ENCODE data around the gene HBB.

The HBB gene

DNA sequence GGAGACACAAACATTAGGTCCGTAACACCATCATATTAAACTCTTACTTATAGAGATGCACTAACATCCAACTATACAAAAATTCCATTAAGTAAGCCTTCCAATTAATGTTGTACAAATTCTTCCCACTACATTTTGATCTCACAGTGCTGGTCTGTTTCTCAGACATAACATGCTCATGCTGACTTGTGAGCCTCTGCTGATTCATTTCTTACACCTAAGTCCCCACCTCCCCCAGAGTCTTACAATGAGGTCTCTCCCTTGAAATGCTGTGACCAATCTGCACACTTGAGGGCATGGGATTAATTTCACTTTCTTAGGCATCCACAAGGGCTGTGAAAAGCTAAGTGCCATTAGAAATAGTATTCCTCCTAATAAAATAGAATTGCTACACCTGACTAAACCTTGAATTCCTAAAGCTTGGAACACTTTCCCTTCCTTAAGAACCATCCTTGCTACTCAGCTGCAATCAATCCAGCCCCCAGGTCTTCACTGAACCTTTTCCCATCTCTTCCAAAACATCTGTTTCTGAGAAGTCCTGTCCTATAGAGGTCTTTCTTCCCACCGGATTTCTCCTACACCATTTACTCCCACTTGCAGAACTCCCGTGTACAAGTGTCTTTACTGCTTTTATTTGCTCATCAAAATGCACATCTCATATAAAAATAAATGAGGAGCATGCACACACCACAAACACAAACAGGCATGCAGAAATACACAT lies 20.8 kb upstream of the HBB start:
- DNase-seq (ENCODE audit: low spot score): no peak

GRCh38 chr11:5246772-5247471 lies 20.1 kb upstream of the HBB start:
- DNase-seq (ENCODE audit: low spot score): no peak

DNA sequence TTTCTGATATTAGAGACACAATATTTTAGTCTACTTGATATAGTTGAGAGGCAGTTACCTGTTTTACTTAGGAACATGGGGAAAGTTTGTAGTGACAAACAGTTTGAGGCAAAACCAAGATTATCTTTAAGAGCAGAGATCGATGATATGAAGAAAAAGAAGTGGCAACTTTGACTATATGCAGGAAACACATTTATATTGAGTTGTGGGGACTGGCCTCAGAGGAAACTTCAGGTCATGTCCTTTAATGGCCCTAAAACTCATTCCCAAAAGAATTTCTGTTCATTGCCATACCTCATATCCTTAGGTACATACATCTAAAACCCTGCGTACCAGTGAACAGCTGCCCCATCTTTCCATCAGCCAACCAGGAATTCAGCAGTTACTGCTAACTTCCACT lies 18.3 kb upstream of the HBB start:
- DNase-seq (ENCODE audit: low spot score): no peak

DNA sequence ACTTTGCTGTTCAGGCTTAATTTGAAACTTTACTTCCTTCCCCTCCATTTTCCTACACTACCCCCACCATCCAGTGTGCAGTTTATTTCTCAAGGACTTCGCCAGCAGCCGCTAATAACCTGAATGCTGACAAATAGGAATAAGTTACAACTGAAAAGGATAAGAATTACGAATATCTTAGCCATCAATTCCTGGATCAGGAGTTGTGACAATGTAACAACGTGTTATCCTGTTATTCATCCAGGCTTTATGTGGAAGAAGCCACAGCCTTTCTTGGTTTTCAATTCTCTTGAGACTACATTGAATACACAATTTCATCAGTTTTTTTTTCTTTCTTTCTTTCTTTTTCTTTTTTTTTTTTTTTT lies 16.9 kb upstream of the HBB start:
- DNase-seq (ENCODE audit: low spot score): no peak

- no peak for DNase-seq (ENCODE audit: low spot score)
Observed at GRCh38 chr11:5242933-5243815, 16.3 kb upstream of the HBB start.

- no peak for DNase-seq (ENCODE audit: low spot score)
Observed at GRCh38 chr11:5242208-5242607, 15.3 kb upstream of the HBB start.

DNA sequence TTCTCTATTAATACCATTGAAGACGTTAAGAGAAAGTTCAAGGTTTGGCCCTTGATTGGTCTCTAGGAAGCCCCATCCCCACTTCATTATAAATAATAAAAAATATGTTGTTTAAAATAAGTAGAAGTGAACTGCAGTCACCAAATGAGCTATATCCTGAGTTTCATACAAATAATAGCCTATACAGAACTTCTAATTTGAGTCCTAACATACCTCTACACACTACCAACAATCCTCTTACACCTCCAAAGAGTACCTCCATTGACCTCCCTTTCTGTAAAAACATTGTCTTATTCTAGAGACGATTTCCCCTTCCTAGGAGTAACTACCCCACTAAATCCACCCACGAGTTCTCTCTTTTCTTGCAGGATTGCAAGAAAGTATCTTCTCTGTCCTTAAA lies 14.6 kb upstream of the HBB start:
- DNase-seq (ENCODE audit: low spot score): no peak

GRCh38 chr11:5240458-5240857 lies 13.6 kb upstream of the HBB start:
- no peak for DNase-seq (ENCODE audit: low spot score)

GRCh38 chr11:5240056-5240455 lies 13.2 kb upstream of the HBB start:
- no peak for DNase-seq (ENCODE audit: low spot score)

- no peak for DNase-seq (ENCODE audit: low spot score)
Observed at GRCh38 chr11:5239046-5239445, 12.2 kb upstream of the HBB start.

DNA sequence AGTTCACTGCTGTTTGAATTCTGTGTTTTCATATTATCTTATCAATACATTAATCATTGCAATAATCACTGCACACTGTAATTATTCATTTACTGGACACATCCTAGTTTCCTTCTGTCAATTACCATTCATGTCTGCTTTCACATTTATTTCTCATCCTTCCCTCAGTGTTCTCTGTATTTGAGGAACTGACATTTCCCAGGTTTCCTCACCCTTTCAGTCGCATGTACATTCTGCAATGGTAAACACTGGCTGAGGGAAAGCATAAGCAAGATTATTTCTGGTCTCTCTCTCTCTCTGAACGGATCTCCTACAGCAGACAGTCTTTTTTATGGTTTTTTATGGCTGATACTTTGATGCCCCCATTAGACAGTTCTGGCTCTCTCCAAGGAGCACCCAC lies 11.6 kb upstream of the HBB start:
- DNase-seq (ENCODE audit: low spot score): no peak

DNA sequence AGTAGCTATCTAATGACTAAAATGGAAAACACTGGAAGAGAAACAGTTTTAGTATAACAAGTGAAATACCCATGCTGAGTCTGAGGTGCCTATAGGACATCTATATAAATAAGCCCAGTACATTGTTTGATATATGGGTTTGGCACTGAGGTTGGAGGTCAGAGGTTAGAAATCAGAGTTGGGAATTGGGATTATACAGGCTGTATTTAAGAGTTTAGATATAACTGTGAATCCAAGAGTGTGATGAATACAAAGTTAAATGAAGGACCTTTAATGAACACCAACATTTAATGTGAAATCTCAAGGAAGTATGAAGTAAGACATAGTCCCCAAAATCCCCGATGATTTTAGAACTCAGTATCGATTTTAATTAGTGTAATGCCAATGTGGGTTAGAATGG lies 10.5 kb upstream of the HBB start:
- DNase-seq (ENCODE audit: low spot score): no peak

DNA sequence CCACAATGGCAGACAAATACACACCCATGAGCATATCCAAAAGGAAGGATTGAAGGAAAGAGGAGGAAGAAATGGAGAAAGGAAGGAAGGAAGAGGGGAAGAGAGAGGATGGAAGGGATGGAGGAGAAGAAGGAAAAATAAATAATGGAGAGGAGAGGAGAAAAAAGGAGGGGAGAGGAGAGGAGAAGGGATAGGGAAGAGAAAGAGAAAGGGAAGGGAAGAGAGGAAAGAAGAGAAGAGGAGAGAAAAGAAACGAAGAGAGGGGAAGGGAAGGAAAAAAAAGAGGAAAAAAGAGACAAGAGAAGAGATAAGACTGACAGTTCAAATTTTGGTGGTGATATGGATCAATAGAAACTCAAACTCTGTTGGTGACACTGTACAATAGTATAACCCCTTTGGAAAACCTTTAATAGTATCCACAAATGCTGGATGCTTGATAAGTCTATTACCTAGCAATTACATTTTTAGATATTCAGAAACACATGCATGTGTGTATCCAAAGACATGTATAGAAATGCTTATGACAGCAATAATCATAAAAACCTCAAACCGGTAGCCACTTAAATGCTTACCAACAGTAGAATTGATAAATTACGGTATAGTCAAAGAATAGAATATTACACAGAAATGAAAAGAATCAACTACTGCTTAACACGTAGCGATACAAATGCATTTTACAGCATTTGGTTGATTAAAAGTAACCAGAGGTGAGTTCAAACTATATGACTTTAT lies 8.7 kb upstream of the HBB start:
- DNase-seq (ENCODE audit: low spot score): no peak

DNA sequence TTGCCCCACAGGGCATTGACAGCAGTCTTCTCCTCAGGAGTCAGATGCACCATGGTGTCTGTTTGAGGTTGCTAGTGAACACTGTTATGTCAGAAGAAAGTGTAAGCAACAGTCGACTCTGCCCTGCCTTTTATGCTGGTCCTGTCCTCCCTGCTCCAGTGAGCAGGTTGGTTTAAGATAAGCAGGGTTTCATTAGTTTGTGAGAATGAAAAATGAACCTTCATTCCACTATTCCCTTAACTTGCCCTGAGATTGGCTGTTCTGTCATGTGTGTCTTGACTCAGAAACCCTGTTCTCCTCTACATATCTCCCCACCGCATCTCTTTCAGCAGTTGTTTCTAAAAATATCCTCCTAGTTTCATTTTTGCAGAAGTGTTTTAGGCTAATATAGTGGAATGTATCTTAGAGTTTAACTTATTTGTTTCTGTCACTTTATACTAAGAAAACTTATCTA lies 7.5 kb upstream of the HBB start, which contains the start of gene HBD:
Gene HBD, minus strand, starts transcription at position 103 of the 454 bp plus-strand sequence. Its CDS starts 50 bp downstream, at position 53.
- no peak for DNase-seq (ENCODE audit: low spot score)

DNA sequence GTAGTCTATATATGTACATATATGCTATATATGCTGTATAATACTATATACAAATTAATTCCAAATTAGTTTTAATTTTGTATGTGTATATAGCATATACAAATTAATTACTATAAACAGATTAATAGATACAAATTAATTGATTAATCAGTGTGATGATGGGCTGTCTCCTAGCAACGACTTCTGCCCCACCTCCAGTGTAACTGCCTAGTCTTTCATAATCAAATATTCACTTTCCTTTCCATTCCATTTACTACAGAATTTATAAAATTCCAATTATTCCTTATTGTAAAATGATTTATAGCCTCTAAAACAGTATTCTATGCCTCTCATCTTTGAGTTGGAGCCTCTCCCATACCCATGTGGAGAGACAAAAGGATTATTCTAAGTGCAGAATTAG lies 6.4 kb upstream of the HBB start:
- DNase-seq (ENCODE audit: low spot score): no peak

- DNase-seq (ENCODE audit: low spot score): no peak
Observed at GRCh38 chr11:5232821-5233220, 6.0 kb upstream of the HBB start.

DNA sequence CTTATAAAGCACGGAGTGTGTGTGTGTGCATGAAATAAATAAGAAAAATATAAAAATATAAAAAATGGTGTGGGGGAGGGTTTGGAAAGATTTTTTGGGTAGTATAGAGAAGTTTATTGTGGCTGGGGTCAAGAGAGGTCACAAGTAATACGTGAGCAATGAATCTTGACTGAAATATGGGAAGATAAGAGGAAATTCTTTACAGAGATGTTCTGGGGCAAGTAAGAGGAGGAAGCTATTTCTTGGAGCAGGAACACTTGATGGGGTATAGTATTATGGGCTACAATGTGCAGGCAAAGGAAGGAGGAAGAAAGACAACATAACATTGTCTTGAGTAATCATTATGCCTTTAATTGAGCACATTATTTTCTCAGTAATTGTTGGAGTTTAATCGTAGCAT lies 5.3 kb upstream of the HBB start:
- DNase-seq (ENCODE audit: low spot score): no peak

- no peak for DNase-seq (ENCODE audit: low spot score)
Observed at GRCh38 chr11:5231111-5231510, 4.2 kb upstream of the HBB start.

DNA sequence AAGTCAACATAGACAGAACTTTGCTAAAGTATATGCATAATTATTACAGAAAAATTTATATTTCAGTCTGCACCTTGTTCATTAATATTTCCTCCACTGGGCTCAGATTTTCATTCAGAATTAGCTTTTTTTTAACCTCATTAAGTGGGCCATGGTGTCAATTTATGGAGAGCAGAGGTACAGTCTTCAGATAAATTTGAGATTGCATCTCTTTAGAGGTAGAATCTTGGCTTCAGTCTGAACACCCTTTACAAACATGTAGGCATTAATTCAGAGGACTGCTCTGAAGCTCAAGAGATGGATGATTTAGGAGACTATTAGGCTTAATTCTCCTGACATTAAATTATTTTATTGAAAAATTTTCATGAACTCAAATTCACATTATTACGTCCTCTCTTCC lies 3.4 kb upstream of the HBB start:
- no peak for DNase-seq (ENCODE audit: low spot score)

DNA sequence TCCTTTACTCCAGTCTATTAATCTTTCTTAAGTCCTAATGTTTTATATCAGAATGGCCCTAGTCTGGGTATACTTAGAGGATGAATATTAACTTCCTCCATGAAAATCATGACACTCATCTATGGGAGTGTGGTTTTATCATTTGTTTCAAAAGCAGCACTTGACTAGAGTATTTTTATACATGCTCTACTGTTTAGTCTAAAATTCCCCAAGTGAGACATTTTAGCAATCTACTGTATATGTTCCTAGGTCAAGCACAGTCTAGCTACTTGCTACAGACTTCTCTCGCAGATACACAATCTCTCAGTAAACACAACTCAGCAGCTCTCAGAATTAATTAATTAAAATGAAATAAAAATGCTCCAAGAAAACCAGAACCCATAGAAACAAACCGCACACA lies 2.9 kb upstream of the HBB start:
- DNase-seq (ENCODE audit: low spot score): no peak

- DNase-seq (ENCODE audit: low spot score): no peak
Observed at GRCh38 chr11:5229356-5229755, 2.5 kb upstream of the HBB start.

DNA sequence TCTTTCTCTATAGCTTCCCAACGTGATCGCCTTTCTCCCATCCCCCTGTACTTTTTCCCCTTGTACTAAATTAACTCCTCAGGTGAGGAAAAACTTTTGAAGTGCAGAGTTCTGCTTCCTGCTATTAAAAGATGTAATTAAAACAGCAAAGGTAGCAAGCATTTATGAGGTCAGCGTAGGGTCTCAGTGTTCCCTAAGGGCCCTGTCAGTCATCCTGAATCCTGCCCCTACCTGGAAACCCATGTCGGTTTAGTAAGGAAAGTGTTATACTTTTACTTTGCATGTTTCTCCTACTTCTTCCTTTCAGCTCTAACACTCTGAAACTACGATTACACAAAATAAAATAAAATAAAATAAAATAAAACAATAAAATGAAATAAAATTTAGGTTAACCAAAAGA lies 1.3 kb upstream of the HBB start:
- no peak for DNase-seq (ENCODE audit: low spot score)

Data from RKO (cell line).